Heart left ventricle (tissue), 16 donors: ENCODE measurements around the gene NETO1. TPM values are rescaled to one million over a fixed set of nuclear protein-coding genes. Genes with fewer than 3 reads are reported as not detected.

ENCODE experiments used
- ATAC-seq, 4 donors: fragments of 200-7000 bp; cut with Tn5 transposase; one replicate each; pipeline ENCODE4 v1.9.1; 2020 to 2022; ENCODE audit warnings: moderate library complexity in 4 of 4, mild to moderate bottlenecking in 3 of 4, moderate number of reproducible peaks in 1 of 4
- DNase-seq, 5 donors: peaks; one replicate each; pipeline ENCODE4 v3.0.0-alpha.2; 2020
- H3K27ac ChIP-seq, 12 donors: fragments of 200-600 bp; sonication (generic) in 4 of 12; one replicate each; pipeline versions ENCODE4 v1.5.0 to v1.8.0; 2016 to 2022; ENCODE audit warnings: mild to moderate bottlenecking in 2 of 12
- H3K27me3 ChIP-seq, 9 donors: fragments of 200-600 bp; sonication (generic) in 2 of 9; one replicate each; pipeline versions ENCODE4 v1.5.1 to v1.8.0; 2016 to 2022; ENCODE audit warnings: mild to moderate bottlenecking in 3 of 9
- H3K36me3 ChIP-seq, 9 donors: fragments of 200-600 bp; sonication (generic) in 2 of 9; one replicate each; pipeline versions ENCODE4 v1.5.0 to v1.8.0; 2018 to 2022; ENCODE audit warnings: mild to moderate bottlenecking in 2 of 9
- H3K4me1 ChIP-seq, 12 donors: fragments of 200-600 bp; sonication (generic) in 4 of 12; one replicate each; pipeline versions ENCODE4 v1.5.0 to v1.8.0; 2016 to 2022; ENCODE audit warnings: mild to moderate bottlenecking in 3 of 12
- H3K4me3 ChIP-seq, 12 donors: fragments of 200-600 bp; sonication (generic) in 4 of 12; one replicate each; pipeline versions ENCODE4 v1.5.0 to v1.8.0; 2017 to 2022; ENCODE audit warnings: mild to moderate bottlenecking in 9 of 12, moderate library complexity in 4 of 12
- H3K9me3 ChIP-seq, 12 donors: fragments of 200-600 bp; sonication (generic) in 4 of 12; one replicate each; pipeline versions ENCODE4 v1.5.0 to v1.8.0; 2016 to 2022; ENCODE audit warnings: mild to moderate bottlenecking in 1 of 12
- CTCF ChIP-seq, 12 donors: fragments of 200-600 bp; sonication (generic) in 4 of 12; IDR thresholded peaks; one replicate each; pipeline versions ENCODE4 v1.5.0 to v1.8.0; 2018 to 2022; ENCODE audit warnings: antibody characterized with exemption in 12 of 12, mild to moderate bottlenecking in 5 of 12
- POLR2A ChIP-seq, 2 donors: fragments of 450-650 bp; IDR thresholded peaks; one replicate each; pipeline ENCODE4 v1.6.1; 2017; ENCODE audit warnings: antibody characterized with exemption in 2 of 2, mild to moderate bottlenecking in 2 of 2, moderate library complexity in 2 of 2
- WGBS, 4 donors: extraction: QIAGEN DNeasy Blood & Tissue Kit in 2 of 4; methylation state at CpG; one replicate each; pipeline versions ENCODE4 v1.1.5 to v1.1.7; 2013 to 2018; 5-methylcytosine and 5-hydroxymethylcytosine counted together
- intact Hi-C, 10 donors: fragments of 100-400 bp; cut with DNase I; formaldehyde crosslinking; loops; one replicate each; pipeline versions ENCODE4 v1.11.1 to v1.14.2; 2022
- polyA plus RNA-seq, 2 donors: library from polyadenylated mRNA; stranded (reverse); fragments of 200-250 nt; gene quantifications; one replicate each; pipeline ENCODE4 v1.2.3, GENCODE V29; 2013
- total RNA-seq, 9 donors: library from RNA; depleted of rRNA in 2 of 9; stranded (reverse); fragments of >200 nt in 2 of 9; fragmentation: NEBNext Ultra II Directional in 3 of 9; extraction: Animal tissue kit (Norgen Biotek cat#: 25700) in 3 of 9; gene quantifications; one replicate each; pipeline versions ENCODE4 v1.1.0 to v1.2.4, GENCODE V29; 2016 to 2023
- donor health status: ischemic (EF 13 %, LVEDD 7.1; RV severe dilation, severe dysfunction).
- donor health status: healthy with polysubstance abuse.
- donor health status: DM: no; HTN: yes; CAD: no.
- donor health status: DM: no; HTN: no; CAD: no.
- donor health status: ischemic (EF 25% LVEDD 6.9; RV normal size, moderate dysfunction).
- donor health status: ischemic (EF 25% LVEDD 5.7; RV mildly dilated, moderate dysfunction).
- donor health status: healthy.
- donor health status: DM: yes; HTN: yes; CAD: no.
- donor health status: ischemic (EF 35%, LVEDD 5.7; RV mildly dilated, moderate dysfunction).
- donor health status: nonischemic (EF 11% LVEDD 7.7; RV severe dilation, severe dysfunction).
- donor health status: DM: yes; HTN: yes; CAD: no.
- donor health status: PGD.
- donor health status: ischemic (EF 29% LVEDD 5.4; RV normal size, mild dysfunction).
- donor health status: nonischemic (EF 23%, LVEDD 6.1; RV moderate dilation, normal function).

The NETO1 gene
- total and polyA plus RNA-seq, 11 donors: 0.09 to 2.0 (median 0.39) TPM; not detected in 5

GRCh38 chr18:72859088-72859487 lies 8.7 kb downstream of the NETO1 start:
- intact Hi-C loops: no loop called here

GRCh38 chr18:72849671-72850070 lies 18.1 kb downstream of the NETO1 start:
- Histone ChIP-seq H3K4me3 (no peak overlapping the region), H3K36me3 (no peaks in the 10 kb centered on the region), H3K27ac (no peak overlapping the region), H3K4me1 (no peaks in the 10 kb centered on the region), H3K9me3 (peaks cover 0 to 10% (median 0%) of the 10 kb centered on the region in 12 donors), H3K27me3 (no peaks in the 10 kb centered on the region)
- DNase-seq: no peak
- intact Hi-C loops: no loop called here
- WGBS, 4 donors: 49 to 73% (median 58%) methylated on average over 3 of the region's 3 CpGs
- ATAC-seq: no peak
- no peak for TF ChIP-seq CTCF (IDR thresholded peaks at IDR 0.05)
- TF ChIP-seq POLR2A (IDR thresholded peaks at IDR 0.05): no peak

More at GRCh38 chr18:72859088-72859487, 8.7 kb downstream of the NETO1 start:
- ATAC-seq (no peak), DNase-seq (no peak)
- H3K4me1 ChIP-seq: no peaks in the 10 kb centered on the region
- no peak overlapping the region for H3K27ac ChIP-seq
- H3K4me3 ChIP-seq: no peak overlapping the region
- 86 to 90% (median 88%) methylated on average over 4 of the region's 4 CpGs for whole genome bisulfite sequencing, 4 donors
- TF ChIP-seq CTCF (IDR thresholded peaks at IDR 0.05) (no peak), POLR2A (IDR thresholded peaks at IDR 0.05) (no peak)
- H3K27me3 ChIP-seq: no peaks in the 10 kb centered on the region
- no peaks in the 10 kb centered on the region for H3K9me3 ChIP-seq
- H3K36me3 ChIP-seq: no peaks in the 10 kb centered on the region

GRCh38 chr18:72848503-72849237 lies 19.1 kb downstream of the NETO1 start:
- Histone ChIP-seq H3K4me1 (no peaks in the 10 kb centered on the region), H3K9me3 (peaks cover 0 to 10% (median 0%) of the 10 kb centered on the region in 12 donors), H3K27me3 (no peaks in the 10 kb centered on the region), H3K36me3 (no peaks in the 10 kb centered on the region), H3K27ac (no peak overlapping the region), H3K4me3 (no peak overlapping the region)
- ATAC-seq (no peak), DNase-seq (no peak)
- 33 to 70% (median 54%) methylated on average over 1 of the region's 1 CpG for WGBS, 4 donors
- intact Hi-C loops: no loop called here
- TF ChIP-seq POLR2A (IDR thresholded peaks at IDR 0.05) (no peak), CTCF (IDR thresholded peaks at IDR 0.05) (no peak)

- Histone ChIP-seq H3K4me3 (no peak overlapping the region), H3K4me1 (no peaks in the 10 kb centered on the region), H3K9me3 (peaks cover 0 to 10% (median 0%) of the 10 kb centered on the region in 12 donors), H3K27ac (no peak overlapping the region), H3K36me3 (no peaks in the 10 kb centered on the region), H3K27me3 (no peaks in the 10 kb centered on the region)
- TF ChIP-seq CTCF (IDR thresholded peaks at IDR 0.05) (no peak), POLR2A (IDR thresholded peaks at IDR 0.05) (no peak)
- intact Hi-C loops: no loop called here
- ATAC-seq (no peak), DNase-seq (no peak)
- WGBS, 4 donors: 70 to 93% (median 78%) methylated on average over 1 of the region's 1 CpG
Observed at GRCh38 chr18:72847771-72848170, 20.0 kb downstream of the NETO1 start.
